CD4-positive, alpha-beta T cell treated with Interleukin-17A for 1 hour (primary cell): Measurements from ENCODE around the gene SORT1.
"Not testable (repeated sequence)": the region's sequence is repeated elsewhere in the genome, so short reads cannot be mapped to it uniquely, and the experiment has no call there.

ENCODE experiments used
- DNase-seq: peaks from one replicate; pipeline ENCODE4 v3.0.0-alpha.2; 2020

SORT1 gene

DNA sequence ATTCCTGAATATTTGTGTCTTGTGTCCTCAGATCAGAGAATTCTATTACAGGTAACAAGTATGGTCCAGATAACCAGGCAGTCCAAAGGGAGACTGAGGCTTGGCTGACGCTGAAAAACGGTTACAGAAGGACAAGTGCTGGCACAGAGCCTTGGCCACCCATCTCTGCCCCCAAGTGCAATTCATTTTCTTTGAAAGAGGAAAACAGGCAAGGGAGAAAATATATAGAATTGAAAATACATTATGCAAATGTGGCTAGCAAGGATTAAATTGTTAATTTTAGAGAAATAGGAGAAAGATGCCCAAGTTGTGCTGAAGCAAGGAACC is 1.2 kb downstream of the SORT1 start:
- no peak for DNase-seq

DNA sequence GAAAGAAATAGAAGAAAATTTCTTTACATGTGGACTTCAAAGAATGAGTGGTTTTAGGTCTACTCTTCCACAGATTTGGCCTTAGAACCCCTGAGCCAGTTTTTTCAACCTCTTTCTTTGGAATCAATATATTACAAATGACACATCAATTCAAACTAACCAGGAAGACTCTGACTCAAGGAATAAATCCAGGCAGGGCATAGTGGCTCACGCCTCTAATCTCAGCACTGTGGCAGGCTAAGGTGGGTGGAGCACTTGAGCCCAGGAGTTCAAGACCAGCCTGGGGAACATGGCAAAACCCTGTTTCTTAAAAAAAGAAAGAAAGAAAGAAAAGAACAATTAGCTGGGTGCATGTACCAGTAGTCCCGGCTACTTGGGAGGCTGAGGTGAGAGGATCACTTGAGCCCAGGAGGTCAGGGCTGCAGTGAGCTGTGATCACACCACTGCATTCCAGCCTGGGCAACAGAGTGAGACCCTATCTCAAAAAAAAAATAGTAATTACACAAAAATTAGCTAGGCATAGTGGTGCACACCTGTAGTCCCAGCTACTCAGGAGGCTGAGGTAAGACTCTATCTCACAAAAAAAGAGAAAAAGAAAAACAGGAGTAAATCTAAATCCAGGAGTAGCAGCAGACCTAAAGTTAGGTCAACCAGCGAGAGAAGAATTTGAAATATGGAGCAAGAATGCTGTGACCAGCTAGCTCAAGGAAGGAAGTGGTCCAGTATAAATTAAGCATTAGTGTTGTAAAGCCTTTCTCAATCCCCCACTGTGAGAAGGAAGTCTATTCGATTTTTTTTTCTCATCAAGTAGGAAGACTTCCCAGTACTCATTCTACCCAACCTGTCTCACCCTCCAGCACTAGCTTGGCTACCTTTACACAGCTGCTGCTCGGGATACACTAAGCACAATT is 1.9 kb downstream of the SORT1 start:
- DNase-seq, result no peak

DNA sequence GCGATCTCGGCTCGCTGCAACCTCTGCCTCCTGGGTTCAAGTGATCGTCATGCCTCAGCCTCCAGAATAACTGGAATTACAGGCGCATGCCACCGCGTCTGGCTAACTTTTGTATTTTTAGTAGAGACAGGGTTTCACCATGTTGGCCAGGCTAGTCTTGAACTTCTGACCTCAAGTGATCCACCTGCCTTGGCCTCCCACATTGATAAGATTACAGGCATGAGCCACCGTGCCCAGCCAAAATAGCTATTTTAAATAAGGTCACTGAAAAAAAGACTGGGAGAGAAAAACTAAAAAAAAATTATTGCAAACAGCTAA is 2.5 kb downstream of the SORT1 start:
- not testable (repeated sequence) for DNase-seq

GRCh38 chr1:109394591-109395281 is 3.0 kb downstream of the SORT1 start:
- no peak for DNase-seq

DNA sequence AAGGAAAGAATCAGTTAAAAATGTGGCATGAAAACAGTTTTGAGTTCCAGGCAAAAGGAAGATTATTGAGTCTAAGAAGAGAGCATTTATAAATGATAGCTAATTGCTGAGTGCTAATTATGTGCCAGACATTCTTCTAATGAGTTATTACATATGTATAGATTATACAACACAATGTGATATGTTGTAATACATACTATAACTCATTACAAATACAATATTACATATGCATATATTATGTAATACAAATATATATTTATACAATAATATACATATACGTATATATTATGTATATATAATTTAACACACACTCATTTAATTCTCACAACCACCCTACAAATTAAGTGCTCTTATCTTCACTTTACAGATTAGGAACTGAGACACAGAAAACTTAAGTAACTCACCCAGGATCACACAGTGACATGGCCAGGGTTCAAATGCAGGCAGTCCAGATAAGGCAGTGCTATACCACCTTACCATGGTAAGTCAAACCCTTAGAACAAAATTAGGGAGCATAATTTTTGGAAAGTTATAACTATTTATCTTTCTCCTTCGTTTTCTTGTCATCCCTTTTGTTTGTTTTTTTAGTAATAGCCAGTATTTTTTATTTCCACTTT is 4.0 kb downstream of the SORT1 start:
- no peak for DNase-seq

GRCh38 chr1:109392788-109393616 is 4.7 kb downstream of the SORT1 start:
- no peak for DNase-seq

GRCh38 chr1:109392037-109392787 is 5.5 kb downstream of the SORT1 start:
- no peak for DNase-seq

DNA sequence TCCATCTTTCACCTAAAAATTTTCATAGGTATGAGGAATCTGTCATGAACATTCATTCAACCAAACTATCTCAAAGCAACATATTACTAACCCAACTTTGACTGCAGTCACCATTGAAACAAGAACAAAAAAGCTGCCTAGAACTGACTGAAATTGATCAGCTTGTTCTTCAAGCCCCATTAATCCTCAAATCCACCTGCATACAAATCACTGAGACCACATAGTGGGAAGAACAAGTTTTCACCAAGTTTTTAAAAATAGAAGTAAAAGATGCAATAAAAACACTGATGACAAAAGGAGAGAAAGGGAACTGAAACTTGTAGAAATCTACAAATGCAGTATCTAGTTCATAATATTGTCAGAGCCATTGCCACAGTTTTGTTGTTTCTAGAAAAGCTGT is 6.1 kb downstream of the SORT1 start:
- DNase-seq, result no peak

DNA sequence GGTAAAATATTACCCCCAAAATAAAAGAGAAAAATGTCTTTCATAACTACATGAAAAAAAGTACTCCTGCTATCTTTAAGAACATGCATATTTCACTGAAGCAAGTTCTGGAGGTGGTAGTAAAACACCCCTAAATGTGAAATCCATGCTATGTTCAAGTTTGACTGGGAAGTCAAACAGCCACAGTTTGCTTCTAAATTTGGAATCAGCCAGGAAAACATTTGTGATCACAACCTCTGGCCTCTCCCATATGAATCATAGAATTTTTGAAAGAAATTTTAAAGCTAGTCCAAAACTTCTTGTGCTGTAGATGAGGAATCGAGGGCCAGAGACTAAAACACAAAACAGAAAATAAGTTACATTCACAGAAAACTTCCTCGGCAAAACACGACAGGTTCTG is 6.6 kb downstream of the SORT1 start:
- DNase-seq, result no peak

DNA sequence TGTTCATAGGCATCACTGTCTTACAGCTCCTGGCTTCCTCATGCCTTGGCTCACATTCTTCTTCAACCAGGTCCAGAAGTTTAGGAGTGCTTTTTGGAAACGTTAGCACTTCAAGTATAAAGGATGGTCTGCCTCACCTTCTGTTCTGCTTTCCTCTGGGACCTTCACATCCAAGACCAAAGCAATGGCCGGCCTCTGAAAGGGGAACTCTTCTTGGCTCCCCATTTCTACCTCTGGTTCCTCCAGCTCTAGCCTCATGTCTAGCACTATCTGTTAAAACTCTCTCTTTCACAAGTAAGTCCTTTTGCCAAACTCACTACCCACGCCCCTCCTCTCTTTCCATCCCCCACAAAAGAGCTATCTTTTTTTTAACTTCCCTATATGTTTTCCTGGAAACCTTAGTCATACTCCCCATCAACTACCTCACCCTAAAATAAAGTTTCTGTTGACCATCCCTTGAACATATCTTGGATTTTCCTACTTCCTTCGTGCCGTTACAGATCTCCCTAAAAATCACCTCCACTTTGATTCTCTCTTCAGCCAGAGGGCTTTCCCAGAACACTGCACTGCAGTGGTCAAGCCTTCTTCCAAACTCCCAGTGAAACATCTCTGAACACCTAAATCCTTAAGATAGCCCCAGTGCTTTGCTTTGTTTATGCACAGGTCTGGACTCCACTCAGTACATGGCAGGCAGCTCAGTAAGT is 7.9 kb downstream of the SORT1 start:
- no peak for DNase-seq

DNA sequence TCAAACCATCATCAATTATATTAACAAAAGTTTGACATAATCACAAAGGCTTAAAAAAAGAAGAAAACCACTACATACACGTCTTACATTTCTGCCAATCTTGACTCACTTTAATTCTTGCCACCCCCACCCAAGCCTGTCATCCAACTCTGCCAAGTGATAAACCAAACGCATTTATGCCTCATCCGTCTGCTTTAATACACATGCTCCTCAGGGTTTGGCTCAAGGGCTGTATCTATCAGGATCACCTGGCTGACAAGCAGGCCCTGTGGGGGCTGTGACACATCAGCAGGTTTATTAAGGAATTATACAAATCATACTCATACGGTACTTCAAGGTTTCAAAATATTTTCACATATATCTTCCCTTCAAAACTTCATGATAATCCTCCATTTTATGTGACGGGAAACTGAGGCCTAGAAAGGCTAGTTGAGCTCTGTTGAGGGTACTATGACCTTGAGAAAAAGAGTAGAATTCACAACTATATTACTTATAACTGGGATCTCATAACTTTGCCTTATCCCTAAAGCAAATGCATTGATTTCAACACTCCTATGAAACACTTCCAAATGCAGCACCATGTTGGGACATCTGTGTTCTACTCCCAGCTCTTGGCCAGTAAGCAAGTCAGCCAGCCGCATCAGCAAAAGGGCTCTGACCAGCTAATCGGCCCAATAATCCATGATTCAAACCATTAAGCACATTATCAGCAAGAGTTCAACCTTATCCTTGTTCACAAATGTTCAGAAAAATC is 8.7 kb downstream of the SORT1 start:
- no peak for DNase-seq

DNA sequence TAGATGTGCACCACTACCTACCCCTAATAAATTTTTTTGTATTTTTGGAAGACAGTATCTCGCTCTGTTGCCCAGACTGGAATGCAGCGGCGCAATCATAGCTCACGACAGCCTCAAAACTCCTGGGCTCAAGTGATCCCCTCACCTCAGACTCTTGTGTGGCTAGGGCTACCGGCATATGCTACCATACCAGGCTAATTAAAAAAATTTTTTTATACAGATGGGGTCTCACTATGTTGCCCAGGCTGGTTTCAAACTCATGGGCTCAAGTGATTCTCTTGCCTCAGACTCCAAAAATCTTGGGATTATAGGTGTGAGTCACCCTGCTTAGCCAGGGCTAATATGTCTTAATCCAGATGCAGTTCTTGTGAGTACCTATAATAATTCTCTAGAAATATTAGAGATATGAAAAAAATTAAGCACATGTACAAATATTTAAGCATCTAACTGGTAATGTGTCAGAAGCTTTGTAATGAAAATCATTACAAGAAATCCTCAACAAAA is 9.5 kb downstream of the SORT1 start:
- DNase-seq, result no peak

DNA sequence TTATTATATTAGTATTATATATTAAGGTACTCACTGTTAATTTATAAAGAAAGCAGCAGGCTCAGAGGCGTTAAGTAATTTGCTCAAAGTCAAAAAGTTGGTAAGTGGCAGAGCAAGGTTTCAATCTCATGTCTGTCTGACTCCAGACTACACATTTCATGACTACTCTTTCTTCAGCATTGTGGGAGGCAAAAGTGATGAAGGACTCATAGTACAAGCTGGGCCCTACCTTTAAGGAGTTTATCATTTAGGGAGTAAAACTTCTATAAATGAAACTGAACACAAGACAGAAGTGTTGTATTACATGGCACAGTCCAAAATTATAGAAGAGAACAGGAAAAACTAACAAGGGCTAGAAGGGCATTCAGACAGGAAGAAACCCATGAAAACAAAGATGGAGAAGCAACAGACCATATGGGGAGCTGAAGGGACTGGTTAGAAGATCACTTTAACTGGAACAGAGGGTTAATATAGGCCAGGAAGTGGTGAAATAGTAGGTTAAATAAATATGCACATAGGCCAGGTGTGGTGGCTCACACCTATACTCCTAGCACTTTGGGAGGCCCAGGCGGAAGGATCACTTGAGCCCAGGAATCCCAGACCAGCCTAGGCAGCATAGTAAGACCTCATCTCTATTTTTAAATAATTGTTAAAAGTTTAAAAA is 11.5 kb downstream of the SORT1 start:
- no peak for DNase-seq

DNA sequence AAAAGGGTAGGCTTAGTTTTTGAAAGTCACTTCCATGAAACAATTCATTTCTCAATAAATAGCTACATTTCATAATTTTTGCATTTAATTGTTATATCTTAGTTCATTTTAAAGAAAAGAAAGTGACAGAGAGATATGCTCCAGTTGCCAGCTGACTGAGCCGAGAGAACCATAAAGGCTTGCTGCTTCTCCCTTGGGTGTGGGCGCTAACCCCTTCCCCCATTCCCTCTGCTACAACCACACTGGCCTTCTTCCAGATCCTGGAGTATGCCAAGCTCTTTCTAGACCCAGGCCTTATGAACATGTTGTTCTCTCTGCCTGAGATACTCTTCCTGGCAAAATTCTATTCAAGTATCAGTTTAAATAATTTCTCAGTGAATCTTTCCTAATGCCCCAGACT is 12.3 kb downstream of the SORT1 start:
- DNase-seq, result no peak

GRCh38 chr1:109383854-109384253 is 13.9 kb downstream of the SORT1 start:
- no peak for DNase-seq

DNA sequence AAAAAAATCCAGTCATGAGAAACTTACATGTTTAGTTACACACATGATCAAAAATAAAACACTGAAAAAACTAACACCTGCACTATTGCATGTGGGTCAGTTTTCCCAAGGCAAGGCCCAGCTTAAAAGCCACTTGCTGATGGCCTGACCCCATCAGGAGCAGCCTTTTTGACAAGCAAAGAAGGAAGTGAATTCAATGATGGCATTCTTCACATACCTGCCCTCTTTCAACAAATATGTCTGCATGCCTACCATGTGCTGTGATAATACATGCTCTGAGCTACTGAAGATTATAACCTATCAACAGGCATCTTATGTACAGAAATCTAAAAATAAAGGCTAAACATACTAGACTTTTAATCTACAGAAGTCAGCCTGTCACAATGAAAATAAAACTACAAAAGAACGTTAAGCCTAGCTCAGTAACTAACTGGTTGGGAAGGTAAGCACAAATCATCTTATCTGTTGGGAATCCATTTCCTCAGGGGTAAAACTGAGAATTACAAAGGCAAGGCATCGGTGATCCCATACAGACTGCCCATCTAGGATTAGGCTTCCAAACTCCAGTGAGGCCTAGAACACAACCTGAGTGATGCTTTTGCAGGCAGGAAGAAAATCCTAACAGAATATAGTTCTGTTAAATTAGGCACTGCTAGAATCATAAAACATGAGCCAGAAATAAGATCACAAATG is 14.5 kb downstream of the SORT1 start:
- no peak for DNase-seq

DNA sequence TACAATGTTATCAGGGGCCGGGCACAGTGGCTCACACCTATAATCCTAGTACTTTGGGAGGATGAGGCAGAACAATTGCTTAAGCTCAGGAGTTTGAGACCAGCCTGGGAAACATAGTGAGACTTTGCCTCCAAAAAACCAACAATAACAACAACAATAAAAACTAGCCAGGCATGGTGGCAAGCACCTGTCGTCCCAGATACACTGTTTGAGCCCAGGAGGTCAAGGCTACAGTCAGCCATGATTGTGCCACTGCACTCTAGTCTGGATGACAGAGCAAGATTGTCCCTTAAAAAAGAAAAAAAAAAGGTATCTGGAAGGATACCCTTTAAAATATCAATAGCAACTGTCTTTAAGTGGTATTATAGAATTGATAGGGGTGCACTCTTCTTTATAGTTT is 16.1 kb downstream of the SORT1 start:
- no peak for DNase-seq

GRCh38 chr1:109379907-109380306 is 17.8 kb downstream of the SORT1 start:
- no peak for DNase-seq

DNA sequence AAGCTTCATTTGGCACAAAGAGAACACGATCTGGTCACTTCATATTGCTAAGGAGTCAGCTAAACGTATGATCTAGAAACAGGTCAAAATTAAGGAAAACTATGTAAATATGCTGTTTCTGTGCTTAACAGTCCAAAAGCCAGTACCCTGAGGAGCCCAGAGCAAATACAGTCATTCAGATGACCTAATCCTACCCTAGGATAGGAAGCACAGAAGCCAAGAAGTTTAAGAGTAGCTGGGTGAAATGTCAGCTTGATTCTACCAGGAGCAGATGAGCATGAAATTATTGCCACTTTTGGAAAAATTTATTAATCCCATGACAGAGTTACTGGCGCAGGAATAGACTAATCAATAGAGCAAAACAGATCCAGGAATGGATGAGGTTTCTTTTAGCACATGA is 18.3 kb downstream of the SORT1 start:
- DNase-seq, result no peak

GRCh38 chr1:109377698-109378097 is 20.0 kb downstream of the SORT1 start:
- no peak for DNase-seq
